GM23338 (cell line): ENCODE data around the gene NRBP1. TPM values are rescaled to one million over a fixed set of nuclear protein-coding genes. Genes with fewer than 3 reads are reported as not detected.

Source experiments
- ATAC-seq: fragments of 200-7000 bp; cut with Tn5 transposase; 3 replicates; pipeline ENCODE4 v1.9.1; 2020
- DNase-seq: peaks from one replicate; pipeline ENCODE4 v3.0.0-alpha.2; 2015; ENCODE audit warnings: low spot score
- H2AFZ ChIP-seq: fragments of 200-600 bp; sonication (generic); 2 replicates; pipeline ENCODE4 v1.8.0; 2016; ENCODE audit warnings: antibody characterized with exemption, mild to moderate bottlenecking, moderate library complexity
- H3F3A ChIP-seq: fragments of 200-600 bp; sonication (generic); replicated peaks from 2 replicates; pipeline ENCODE4 v1.8.0; 2017; ENCODE audit warnings: antibody characterized with exemption, mixed run types, low read depth
- H3K27ac ChIP-seq: fragments of 200-600 bp; sonication (generic); 2 replicates; pipeline ENCODE4 v1.6.1; 2016; ENCODE audit warnings: low read depth
- H3K27me3 ChIP-seq: fragments of 200-600 bp; sonication (generic); 2 replicates; pipeline ENCODE4 v1.8.0; 2016; ENCODE audit warnings: mild to moderate bottlenecking, mixed run types, moderate library complexity; ENCODE audit not compliant: insufficient read depth
- H3K36me3 ChIP-seq: fragments of 200-600 bp; sonication (generic); 2 replicates; pipeline ENCODE4 v1.8.0; 2016; ENCODE audit warnings: mild to moderate bottlenecking; ENCODE audit not compliant: insufficient read depth
- H3K4me1 ChIP-seq: fragments of 200-600 bp; sonication (generic); 2 replicates; pipeline ENCODE4 v1.8.0; 2016; ENCODE audit warnings: mild to moderate bottlenecking, moderate library complexity; ENCODE audit not compliant: insufficient read depth
- H3K4me2 ChIP-seq: fragments of 200-600 bp; sonication (generic); 2 replicates; pipeline ENCODE4 v1.7.1; 2017; ENCODE audit warnings: mixed run types
- H3K4me3 ChIP-seq: fragments of 200-600 bp; sonication (generic); 2 replicates; pipeline ENCODE4 v1.6.1; 2016; ENCODE audit warnings: mixed run types
- H3K79me2 ChIP-seq: fragments of 200-600 bp; sonication (generic); replicated peaks from 2 replicates; pipeline ENCODE4 v1.8.0; 2017; ENCODE audit warnings: mild to moderate bottlenecking; ENCODE audit not compliant: insufficient read depth
- H3K9me2 ChIP-seq: fragments of 200-600 bp; sonication (generic); 2 replicates; pipeline ENCODE4 v1.8.0; 2017; ENCODE audit not compliant: insufficient read depth
- H4K20me1 ChIP-seq: fragments of 200-600 bp; sonication (generic); replicated peaks from 2 replicates; pipeline ENCODE4 v1.8.0; 2017; ENCODE audit warnings: mild to moderate bottlenecking; ENCODE audit not compliant: insufficient read depth
- H3K27ac Mint-ChIP-seq: 2 replicates; pipeline ENCODE4 v1.8.0; 2020; ENCODE audit warnings: inconsistent platforms, mild to moderate bottlenecking, moderate library complexity, mixed read lengths
- H3K27me3 Mint-ChIP-seq: 3 replicates; pipeline ENCODE4 v1.8.0; 2022; ENCODE audit warnings: low read depth, mild to moderate bottlenecking, moderate library complexity, mixed read lengths, inconsistent platforms; ENCODE audit not compliant: insufficient read depth, poor library complexity
- H3K36me3 Mint-ChIP-seq: 3 replicates; pipeline ENCODE4 v1.8.0; 2021; ENCODE audit warnings: low read depth, mild to moderate bottlenecking, inconsistent platforms, moderate library complexity, mixed read lengths
- H3K4me1 Mint-ChIP-seq: 3 replicates; pipeline ENCODE4 v1.8.0; 2020; ENCODE audit warnings: mild to moderate bottlenecking, inconsistent platforms, mixed read lengths
- H3K4me3 Mint-ChIP-seq: 3 replicates; pipeline ENCODE4 v1.8.0; 2021; ENCODE audit warnings: moderate library complexity, mild to moderate bottlenecking, inconsistent platforms, mixed read lengths
- H3K9me3 Mint-ChIP-seq: 3 replicates; pipeline ENCODE4 v1.8.0; 2020; ENCODE audit warnings: moderate library complexity, mild to moderate bottlenecking, inconsistent platforms, mixed read lengths
- ETS1 ChIP-seq: IDR thresholded peaks from 2 replicates; pipeline ENCODE4 v1.6.1; 2016; ENCODE audit warnings: antibody characterized with exemption
- JUNB ChIP-seq: IDR thresholded peaks from one replicate; pipeline ENCODE4 v1.6.1; 2016; ENCODE audit warnings: antibody characterized with exemption; ENCODE audit not compliant: unreplicated experiment
- STAT1 ChIP-seq: IDR thresholded peaks from one replicate; pipeline ENCODE4 v1.6.1; 2016; ENCODE audit warnings: antibody characterized with exemption; ENCODE audit not compliant: unreplicated experiment
- polyA plus RNA-seq: library from polyadenylated mRNA; unstranded; fragments of >200 nt; fragmentation: Nextera tagmentation; extraction: Ambion mirVana; gene quantifications from 2 replicates; pipeline ENCODE4 v1.2.1, GENCODE V29; 2016
- total RNA-seq: library from RNA; depleted of rRNA; stranded (reverse); fragments of >200 nt; shearing (Covaris generic); gene quantifications from 2 replicates; pipeline ENCODE4 v1.2.3, GENCODE V29; 2014
- TF ChIP-seq, protein P1 (sequence below), 2 experiments: fragments of 200-600 bp in 1 of 2; sonication (generic) in 1 of 2; conservative IDR thresholded peaks; 2 replicates each; pipeline versions ENCODE4 v1.5.1 to v1.6.1; 2016 to 2017; ENCODE audit warnings: antibody characterized with exemption in 2 of 2, low read depth in 2 of 2, mild to moderate bottlenecking in 2 of 2, moderate library complexity in 1 of 2
- TF ChIP-seq, protein P2 (sequence below): IDR thresholded peaks from one replicate; pipeline ENCODE4 v1.6.1; 2018; ENCODE audit warnings: antibody characterized with exemption; ENCODE audit not compliant: unreplicated experiment

The NRBP1 gene
- total and polyA plus RNA-seq, 2 experiments from 2014 or later: 75.0 to 128 TPM

DNA sequence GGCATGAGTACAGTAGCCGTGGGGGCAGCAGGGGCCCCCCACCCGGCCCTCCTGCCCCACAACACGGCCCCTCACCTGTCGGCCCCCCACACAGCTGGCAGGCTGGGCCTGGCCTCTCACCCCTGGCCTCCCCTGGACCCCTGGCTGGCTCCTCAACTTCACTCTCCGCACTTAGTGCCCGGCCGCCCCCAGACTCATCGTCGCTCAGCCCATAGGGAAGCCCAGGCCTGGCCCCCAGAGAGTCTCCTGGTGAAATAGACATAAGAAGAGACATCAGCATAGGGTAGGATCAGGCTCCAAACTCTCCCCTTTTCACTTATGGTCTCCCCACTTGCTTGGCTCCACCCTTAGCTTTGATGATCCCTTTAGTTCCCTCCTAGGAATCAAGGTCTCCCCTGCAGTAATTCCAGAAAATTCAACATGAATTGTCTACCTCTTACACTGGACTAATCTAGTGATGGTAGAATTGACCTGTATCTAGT is 49.6 kb upstream of the NRBP1 start:
- peaks cover 78% of the 10 kb centered on the region for H3K36me3 Mint-ChIP-seq

DNA sequence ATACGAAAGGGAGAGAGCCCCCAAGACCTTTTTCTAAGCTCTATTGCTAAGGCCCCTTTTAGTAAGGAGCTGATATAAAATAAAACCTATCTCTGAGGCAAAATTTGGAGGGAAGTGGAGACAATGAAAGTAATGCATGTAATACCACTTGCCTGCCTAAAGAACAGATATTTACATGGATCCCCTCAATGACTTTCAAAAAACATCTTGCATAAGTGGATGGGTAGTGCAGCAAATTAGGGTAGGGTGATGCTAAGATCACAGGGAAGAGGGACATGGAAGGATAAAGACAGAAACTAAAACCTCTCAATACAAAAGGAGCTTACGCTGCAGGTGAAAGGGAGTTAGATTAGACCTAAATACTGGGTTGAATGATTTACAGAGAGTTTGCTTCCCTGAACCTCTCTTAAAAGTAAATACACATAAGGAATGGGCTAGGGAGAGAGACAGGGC is 49.0 kb upstream of the NRBP1 start:
- no peaks in the 10 kb centered on the region for H3K27me3 ChIP-seq
- Mint-ChIP-seq H3K36me3 (peaks cover 78% of the 10 kb centered on the region), H3K9me3 (no peaks in the 10 kb centered on the region), H3K27me3 (peaks cover 27% of the 10 kb centered on the region), H3K27ac (peak overlapping the region; percentile 96), H3K4me3 (peak overlapping the region; percentile 90), H3K4me1 (peaks cover 17% of the 10 kb centered on the region)
- H2AFZ ChIP-seq: no peak overlapping the region
- H3K36me3 ChIP-seq: peaks cover 47% of the 10 kb centered on the region
- peaks cover 41% of the 10 kb centered on the region for H3F3A ChIP-seq
- peaks cover 7% of the 10 kb centered on the region for H3K4me1 ChIP-seq
- DNase-seq (no peak), ATAC-seq (no peak)
- H3K4me2 ChIP-seq: peak overlapping the region; percentile 99
- peaks cover 14% of the 10 kb centered on the region for H3K79me2 ChIP-seq
- peak overlapping the region; percentile 99 for H3K27ac ChIP-seq
- no peaks in the 10 kb centered on the region; the same call in none of the 2 replicates for H4K20me1 ChIP-seq
- H3K9me2 ChIP-seq: no peaks in the 10 kb centered on the region
- peak overlapping the region; percentile 99 for H3K4me3 ChIP-seq
- TF ChIP-seq JUNB (no peak), ETS1 (no peak)
- TF ChIP-seq, protein P1, sequence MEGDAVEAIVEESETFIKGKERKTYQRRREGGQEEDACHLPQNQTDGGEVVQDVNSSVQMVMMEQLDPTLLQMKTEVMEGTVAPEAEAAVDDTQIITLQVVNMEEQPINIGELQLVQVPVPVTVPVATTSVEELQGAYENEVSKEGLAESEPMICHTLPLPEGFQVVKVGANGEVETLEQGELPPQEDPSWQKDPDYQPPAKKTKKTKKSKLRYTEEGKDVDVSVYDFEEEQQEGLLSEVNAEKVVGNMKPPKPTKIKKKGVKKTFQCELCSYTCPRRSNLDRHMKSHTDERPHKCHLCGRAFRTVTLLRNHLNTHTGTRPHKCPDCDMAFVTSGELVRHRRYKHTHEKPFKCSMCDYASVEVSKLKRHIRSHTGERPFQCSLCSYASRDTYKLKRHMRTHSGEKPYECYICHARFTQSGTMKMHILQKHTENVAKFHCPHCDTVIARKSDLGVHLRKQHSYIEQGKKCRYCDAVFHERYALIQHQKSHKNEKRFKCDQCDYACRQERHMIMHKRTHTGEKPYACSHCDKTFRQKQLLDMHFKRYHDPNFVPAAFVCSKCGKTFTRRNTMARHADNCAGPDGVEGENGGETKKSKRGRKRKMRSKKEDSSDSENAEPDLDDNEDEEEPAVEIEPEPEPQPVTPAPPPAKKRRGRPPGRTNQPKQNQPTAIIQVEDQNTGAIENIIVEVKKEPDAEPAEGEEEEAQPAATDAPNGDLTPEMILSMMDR (conservative IDR thresholded peaks at IDR 0.05; ENCODE audit: low read depth in 2 of 2): no peak
- TF ChIP-seq, protein P2, sequence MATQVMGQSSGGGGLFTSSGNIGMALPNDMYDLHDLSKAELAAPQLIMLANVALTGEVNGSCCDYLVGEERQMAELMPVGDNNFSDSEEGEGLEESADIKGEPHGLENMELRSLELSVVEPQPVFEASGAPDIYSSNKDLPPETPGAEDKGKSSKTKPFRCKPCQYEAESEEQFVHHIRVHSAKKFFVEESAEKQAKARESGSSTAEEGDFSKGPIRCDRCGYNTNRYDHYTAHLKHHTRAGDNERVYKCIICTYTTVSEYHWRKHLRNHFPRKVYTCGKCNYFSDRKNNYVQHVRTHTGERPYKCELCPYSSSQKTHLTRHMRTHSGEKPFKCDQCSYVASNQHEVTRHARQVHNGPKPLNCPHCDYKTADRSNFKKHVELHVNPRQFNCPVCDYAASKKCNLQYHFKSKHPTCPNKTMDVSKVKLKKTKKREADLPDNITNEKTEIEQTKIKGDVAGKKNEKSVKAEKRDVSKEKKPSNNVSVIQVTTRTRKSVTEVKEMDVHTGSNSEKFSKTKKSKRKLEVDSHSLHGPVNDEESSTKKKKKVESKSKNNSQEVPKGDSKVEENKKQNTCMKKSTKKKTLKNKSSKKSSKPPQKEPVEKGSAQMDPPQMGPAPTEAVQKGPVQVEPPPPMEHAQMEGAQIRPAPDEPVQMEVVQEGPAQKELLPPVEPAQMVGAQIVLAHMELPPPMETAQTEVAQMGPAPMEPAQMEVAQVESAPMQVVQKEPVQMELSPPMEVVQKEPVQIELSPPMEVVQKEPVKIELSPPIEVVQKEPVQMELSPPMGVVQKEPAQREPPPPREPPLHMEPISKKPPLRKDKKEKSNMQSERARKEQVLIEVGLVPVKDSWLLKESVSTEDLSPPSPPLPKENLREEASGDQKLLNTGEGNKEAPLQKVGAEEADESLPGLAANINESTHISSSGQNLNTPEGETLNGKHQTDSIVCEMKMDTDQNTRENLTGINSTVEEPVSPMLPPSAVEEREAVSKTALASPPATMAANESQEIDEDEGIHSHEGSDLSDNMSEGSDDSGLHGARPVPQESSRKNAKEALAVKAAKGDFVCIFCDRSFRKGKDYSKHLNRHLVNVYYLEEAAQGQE: no peak

More for the DNA sequence above, 49.6 kb upstream of the NRBP1 start:
- no peaks in the 10 kb centered on the region for H3K27me3 ChIP-seq
- DNase-seq (no peak), ATAC-seq (no peak)
- peak overlapping the region; percentile 99 for H3K4me3 ChIP-seq
- no peak for TF ChIP-seq STAT1
- TF ChIP-seq, protein P1 (conservative IDR thresholded peaks at IDR 0.05; ENCODE audit: low read depth in 2 of 2): no peak
- H3K9me2 ChIP-seq: no peaks in the 10 kb centered on the region
- peak overlapping the region; percentile 99 for H3K4me2 ChIP-seq
- peaks cover 17% of the 10 kb centered on the region for H3K4me1 Mint-ChIP-seq
- H3K27me3 Mint-ChIP-seq: peaks cover 27% of the 10 kb centered on the region
- peaks cover 36% of the 10 kb centered on the region for H3F3A ChIP-seq
- no peak overlapping the region; the same call in 1 of the 2 replicates for H3K27ac Mint-ChIP-seq
- H4K20me1 ChIP-seq: no peaks in the 10 kb centered on the region; the same call in none of the 2 replicates
- no peak overlapping the region for H2AFZ ChIP-seq
- peaks cover 7% of the 10 kb centered on the region for H3K4me1 ChIP-seq
- H3K36me3 ChIP-seq: peaks cover 44% of the 10 kb centered on the region
- peaks cover 14% of the 10 kb centered on the region for H3K79me2 ChIP-seq
- peak overlapping the region; percentile 99 for H3K27ac ChIP-seq
- H3K4me3 Mint-ChIP-seq: peak overlapping the region; percentile 90
- H3K9me3 Mint-ChIP-seq: no peaks in the 10 kb centered on the region
